A549 (cell line): ENCODE data around the gene CDC14B. TPM values are rescaled to one million over a fixed set of nuclear protein-coding genes. Genes with fewer than 3 reads are reported as not detected.

Source experiments
- ATAC-seq, 2 experiments: fragments of 200-7000 bp in 1 of 2; fragments of >200 bp in 1 of 2; cut with Nextera tagmentation in 1 of 2; cut with Tn5 transposase in 1 of 2; 3 replicates each; pipeline versions ENCODE4 v1.8.0 to v1.9.1; 2018 to 2020; ENCODE audit warnings: mild to moderate bottlenecking in 1 of 2, moderate library complexity in 1 of 2
- CTCF ChIA-PET: fragments of 300-600 bp; sonication (Branson Sonifier 250); formaldehyde crosslinking; extraction: SDS; loops from one replicate; lab custom pipeline; 2021; ENCODE audit warnings: antibody characterized with exemption, inconsistent platforms; lab: Yijun Ruan, JAX
- POLR2A ChIA-PET: fragments of 350-600 bp; formaldehyde crosslinking; extraction: SDS; loops from one replicate; lab custom pipeline; 2021; ENCODE audit warnings: antibody characterized with exemption, inconsistent platforms; lab: Yijun Ruan, JAX
- DNase-seq, 2 experiments: peaks; one replicate each; pipeline versions ENCODE4 v3.0.0 to v3.0.0-alpha.2; 2011 to 2016; ENCODE audit warnings: low read depth in 1 of 2, low spot score in 1 of 2
- FAIRE-seq: peaks from 2 replicates; lab custom pipeline; 2011; peaks lifted over from hg19 to GRCh38; lab: Jason Lieb, UNC
- H3K27ac ChIP-seq, 2 experiments: fragments of >200 bp; sonication (Bioruptor Twin); formaldehyde crosslinking; 3 replicates each; pipeline ENCODE4 v1.5.1; 2016 to 2017
- H3K4me1 ChIP-seq: fragments of >200 bp; sonication (Bioruptor Twin); formaldehyde crosslinking; 3 replicates; pipeline ENCODE4 v1.6.1; 2016
- H3K4me2 ChIP-seq: fragments of >200 bp; sonication (Bioruptor Twin); formaldehyde crosslinking; 3 replicates; pipeline ENCODE4 v1.6.1; 2016
- H3K4me3 ChIP-seq: fragments of >200 bp; sonication (Bioruptor Twin); formaldehyde crosslinking; 3 replicates; pipeline ENCODE4 v1.5.1; 2016
- H3K9me3 ChIP-seq: fragments of >200 bp; sonication (Bioruptor Twin); formaldehyde crosslinking; 3 replicates; pipeline ENCODE4 v1.6.1; 2016
- CBX2 ChIP-seq: fragments of 200-600 bp; sonication (generic); IDR thresholded peaks from 2 replicates; pipeline ENCODE4 v1.6.1; 2016; ENCODE audit warnings: low read depth, mild to moderate bottlenecking, borderline replicate concordance
- CBX8 ChIP-seq: fragments of 200-600 bp; sonication (generic); IDR thresholded peaks from 2 replicates; pipeline ENCODE4 v1.6.1; 2016
- CTCF ChIP-seq: fragments of >200 bp; sonication (Bioruptor Twin); formaldehyde crosslinking; IDR thresholded peaks from 3 replicates; pipeline ENCODE4 v1.5.1; 2016
- EHF ChIP-seq: fragments of 250-450 bp; sonication (Bioruptor Pico); IDR thresholded peaks from 2 replicates; pipeline ENCODE4 v1.5.0; 2020; ENCODE audit warnings: mild to moderate bottlenecking
- ESRRA ChIP-seq: fragments of 150-350 bp; IDR thresholded peaks from 2 replicates; pipeline ENCODE4 v1.6.1; 2014; ENCODE audit warnings: mild to moderate bottlenecking, low read length, borderline replicate concordance
- FOSB ChIP-seq: fragments of 250-450 bp; sonication (Bioruptor Pico); IDR thresholded peaks from 2 replicates; pipeline ENCODE4 v1.5.0; 2020; ENCODE audit warnings: mild to moderate bottlenecking, moderate library complexity
- FOSL2 ChIP-seq, 2 experiments: fragments of 450-650 bp in 1 of 2; fragments of >200 bp in 1 of 2; sonication (Bioruptor Twin) in 1 of 2; formaldehyde crosslinking; IDR thresholded peaks; 2 replicates each; pipeline versions ENCODE4 v1.5.0 to v1.6.1; 2016 to 2020; ENCODE audit warnings: mild to moderate bottlenecking in 1 of 2, moderate library complexity in 1 of 2
- GATA3 ChIP-seq: IDR thresholded peaks from 2 replicates; pipeline ENCODE4 v1.6.1; 2012; ENCODE audit warnings: borderline replicate concordance
- HMGXB4 ChIP-seq: fragments of 250-450 bp; sonication (Bioruptor Pico); IDR thresholded peaks from 2 replicates; pipeline ENCODE4 v1.5.0; 2021; ENCODE audit warnings: mild to moderate bottlenecking, moderate library complexity, borderline replicate concordance
- HOXB5 ChIP-seq: fragments of 250-450 bp; sonication (Bioruptor Pico); IDR thresholded peaks from 2 replicates; pipeline ENCODE4 v1.5.0; 2020; ENCODE audit warnings: mild to moderate bottlenecking, moderate library complexity
- JUN ChIP-seq, 2 experiments: fragments of >200 bp; sonication (Bioruptor Twin); formaldehyde crosslinking; IDR thresholded peaks; 2 replicates in 1 of 2; 3 replicates in 1 of 2; pipeline ENCODE4 v1.6.1; 2016 to 2017
- KDM1A ChIP-seq: fragments of 200-600 bp; sonication (generic); IDR thresholded peaks from 2 replicates; pipeline ENCODE4 v1.6.1; 2016; ENCODE audit warnings: low read depth, mild to moderate bottlenecking
- MAFK ChIP-seq: fragments of 450-650 bp; IDR thresholded peaks from 2 replicates; pipeline ENCODE4 v1.6.1; 2014; ENCODE audit not compliant: partially characterized antibody
- NFE2L2 ChIP-seq: fragments of 150-350 bp; conservative IDR thresholded peaks from 2 replicates; pipeline ENCODE4 v1.6.1; 2014; ENCODE audit warnings: low read length
- NR3C1 ChIP-seq: fragments of >200 bp; sonication (Bioruptor Twin); formaldehyde crosslinking; IDR thresholded peaks from 3 replicates; pipeline ENCODE4 v1.6.1; 2017
- PBX3 ChIP-seq: IDR thresholded peaks from 2 replicates; pipeline ENCODE4 v1.6.1; 2012
- POLR2A ChIP-seq: IDR thresholded peaks from 2 replicates; pipeline ENCODE4 v1.6.1; 2012; ENCODE audit warnings: mild to moderate bottlenecking, low read length
- RCOR1 ChIP-seq: fragments of 150-350 bp; IDR thresholded peaks from 2 replicates; pipeline ENCODE4 v1.6.1; 2014; ENCODE audit warnings: antibody characterized with exemption, low read length, low read depth
- RNF2 ChIP-seq: fragments of 200-600 bp; sonication (generic); IDR thresholded peaks from 2 replicates; pipeline ENCODE4 v1.6.1; 2016; ENCODE audit warnings: low read depth, mild to moderate bottlenecking, antibody characterized with exemption, moderate library complexity, borderline replicate concordance
- SMC3 ChIP-seq: fragments of >200 bp; sonication (Bioruptor Twin); formaldehyde crosslinking; IDR thresholded peaks from 3 replicates; pipeline ENCODE4 v1.6.1; 2018; ENCODE audit warnings: inconsistent platforms
- TP53 ChIP-seq: fragments of 250-450 bp; sonication (Bioruptor Pico); IDR thresholded peaks from 2 replicates; pipeline ENCODE4 v1.5.0; 2021; ENCODE audit warnings: mild to moderate bottlenecking, moderate library complexity
- ZFP36 ChIP-seq: fragments of 450-650 bp; IDR thresholded peaks from 2 replicates; pipeline ENCODE4 v1.6.1; 2014; ENCODE audit warnings: borderline replicate concordance; ENCODE audit not compliant: partially characterized antibody
- WGBS: methylation state at CpG from one replicate; pipeline ENCODE4 v1.1.6; 2017; ENCODE audit errors: missing lambda C conversion rate; 5-methylcytosine and 5-hydroxymethylcytosine counted together
- polyA plus RNA-seq, 4 experiments: library from polyadenylated mRNA; depleted of rRNA in 3 of 4; stranded (reverse); fragments of >200 nt; fragmentation: RNase III in 1 of 4; extraction: RNeasy Plus Mini Kit Qiagen cat#74134 plus additional on column Dnase treatment in 1 of 4; gene quantifications; 2 replicates in 3 of 4; 3 replicates in 1 of 4; pipeline ENCODE4 v1.2.3, GENCODE V29; 2011 to 2017

The CDC14B gene
- polyA plus RNA-seq, 2 of the 4 experiments (the other 2 are of a cell fraction): 9.9 to 17.3 TPM

DNA sequence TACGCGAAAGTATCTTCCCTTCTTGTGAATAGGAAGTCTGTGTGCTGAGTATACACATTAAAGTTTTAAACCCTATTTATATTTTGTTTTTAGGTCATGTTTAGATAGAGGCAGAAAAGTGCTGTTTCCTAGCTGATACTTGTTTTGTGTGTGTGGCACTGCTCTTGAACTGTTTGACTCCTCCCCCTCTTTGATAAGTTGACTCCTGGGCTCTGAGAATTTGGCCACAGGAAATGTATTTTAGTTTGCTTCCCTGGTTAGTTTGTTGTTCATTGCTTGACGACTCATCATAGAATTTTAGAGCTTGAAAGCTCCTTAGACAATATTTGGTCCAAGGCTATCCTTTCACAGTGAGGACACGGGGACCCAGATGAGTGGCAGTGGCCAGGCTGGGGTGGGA, 2.0 kb upstream of the CDC14B start:
- no peaks in the 10 kb centered on the region for H3K9me3 ChIP-seq
- no peak overlapping the region for H3K27ac ChIP-seq
- ATAC-seq (no peak), DNase-seq (no peak), FAIRE-seq (no peak)
- TF ChIP-seq HOXB5 (no peak), KDM1A (no peak), ZFP36 (no peak), TP53 (CRISPR knock-in tag) (no peak), NR3C1 (no peak), NFE2L2 (no peak), JUN (IDR thresholded peaks at IDR 0.05) (no peak), PBX3 (no peak), GATA3 (no peak), RCOR1 (no peak), FOSB (CRISPR knock-in tag) (no peak), CTCF (no peak)
- CTCF ChIA-PET: interaction anchor here (0.9 kb wide), 1 partner anchor 14 kb away, joined by 5 read pairs; no protein-coding TSS in a partner anchor
- peaks cover 8% of the 10 kb centered on the region; the same call in 1 of the 3 replicates for H3K4me1 ChIP-seq
- WGBS: 67% methylated on average over 4 of the region's 4 CpGs
- POLR2A ChIA-PET: no interaction called here
- no peak overlapping the region for H3K4me2 ChIP-seq
- H3K4me3 ChIP-seq: no peak overlapping the region

- FAIRE-seq (no peak), DNase-seq (no peak), ATAC-seq (no peak)
- H3K4me1 ChIP-seq: peaks cover 8% of the 10 kb centered on the region; the same call in 1 of the 3 replicates
- TF ChIP-seq CBX2 (no peak), MAFK (no peak), PBX3 (no peak)
- no peak overlapping the region for H3K4me3 ChIP-seq
- 78% methylated on average over 7 of the region's 7 CpGs for WGBS
- ChIA-PET CTCF (interaction anchor here (0.9 to 2.0 kb wide), 2 partner anchors 13 to 171 kb away, joined by 5 to 7 read pairs; partner anchors contain the start of gene HABP4), POLR2A (no interaction called here)
- no peaks in the 10 kb centered on the region for H3K9me3 ChIP-seq
- no peak overlapping the region for H3K27ac ChIP-seq
- no peak overlapping the region for H3K4me2 ChIP-seq
Observed at GRCh38 chr9:96620832-96621269, 1.2 kb upstream of the CDC14B start.

GRCh38 chr9:96620181-96620514, 505 bp upstream of the CDC14B start:
- TF ChIP-seq SMC3 (no peak), ESRRA (no peak), RNF2 (no peak), CBX8 (no peak), POLR2A (no peak), HOXB5 (no peak), FOSL2 (IDR thresholded peaks at IDR 0.05) (no peak), FOSL2 (CRISPR knock-in tag; IDR thresholded peaks at IDR 0.05) (no peak), CBX2 (no peak), HMGXB4 (CRISPR knock-in tag) (no peak), GATA3 (no peak), EHF (CRISPR knock-in tag) (no peak)
- WGBS: 83% methylated on average over 11 of the region's 11 CpGs
- Histone ChIP-seq H3K4me1 (peaks cover 9% of the 10 kb centered on the region; the same call in 2 of the 3 replicates), H3K4me3 (peak overlapping the region; percentile 98), H3K27ac (peak overlapping the region; percentile 48 to 95; a peak in 5 of 6 replicates), H3K9me3 (no peaks in the 10 kb centered on the region), H3K4me2 (peak overlapping the region; percentile 97)
- DNase-seq: no peak
- ChIA-PET CTCF (interaction anchor here (0.6 to 2.0 kb wide), 5 partner anchors 8 to 171 kb away, joined by 3 to 7 read pairs (median 4); partner anchors contain the start of gene HABP4), POLR2A (no interaction called here)
- ATAC-seq: no peak; a peak in 1 of 6 replicates
- FAIRE-seq: no peak
